OCI-LY3 (cell line): ENCODE results near the gene LRFN5.

Experiments used
- CTCF ChIP-seq: fragments of 200-600, 300-600 bp; sonication (generic); IDR thresholded peaks from 2 replicates; pipeline ENCODE4 v1.5.1; 2014; ENCODE audit warnings: antibody characterized with exemption, low read length, low read depth
- EZH2phosphoT487 ChIP-seq: fragments of 200-600 bp; shearing (Covaris generic); IDR thresholded peaks from 2 replicates; pipeline ENCODE4 v1.6.1; 2018; ENCODE audit warnings: antibody characterized with exemption, mixed run types, low read depth

DNA sequence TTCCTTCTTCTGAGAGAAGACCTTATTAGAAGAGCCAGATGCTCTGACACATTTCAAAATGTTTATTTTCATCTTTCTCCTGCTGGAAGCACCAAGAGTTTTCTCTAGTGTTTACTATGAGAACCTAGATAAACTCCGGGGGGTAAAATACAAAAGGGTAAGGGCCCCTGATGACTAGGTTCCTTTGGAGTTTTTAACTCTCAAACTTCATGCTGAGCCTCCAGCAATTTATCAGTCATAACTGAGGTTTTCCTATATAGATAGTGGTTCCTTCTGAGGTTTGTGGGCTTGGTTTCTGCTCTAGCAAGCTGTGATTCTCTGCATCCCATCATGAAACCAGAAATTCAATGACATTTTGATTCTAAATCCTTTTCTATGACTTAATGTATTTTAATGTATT lies 210.9 kb downstream of the LRFN5 start:
- TF ChIP-seq CTCF, result no peak
- no peak for TF ChIP-seq EZH2phosphoT487
